Measurements from ENCODE around the gene CREM. TPM values are rescaled to one million over a fixed set of nuclear protein-coding genes. Genes with fewer than 3 reads are reported as not detected.

CREM gene
- total and polyA plus RNA-seq, 2 experiments from 2014 or later: 40.9 to 43.8 TPM

DNA sequence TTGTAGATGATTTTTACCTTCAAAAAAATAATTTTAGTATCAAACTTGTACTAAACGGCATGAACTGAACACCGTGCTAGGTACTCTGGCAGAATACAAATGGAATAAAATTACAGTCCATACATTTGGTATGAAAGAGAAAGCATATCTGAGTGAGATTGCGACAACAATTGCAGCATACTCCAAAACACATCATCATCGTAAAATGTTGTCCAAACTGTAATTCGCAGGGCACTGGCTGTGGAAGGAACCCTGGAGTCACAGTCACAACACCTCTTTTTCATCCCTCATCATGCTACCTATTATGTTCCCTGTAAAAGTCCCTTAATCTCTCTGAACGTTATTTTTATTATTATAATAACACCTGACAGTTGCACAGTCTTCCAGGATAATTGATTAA lies 13.5 kb downstream of the CREM start:
- Mint-ChIP-seq H3K27me3 (ENCODE audit: insufficient read depth, low read depth, poor library complexity) (no peaks in the 10 kb centered on the region), H3K4me3 (no peak overlapping the region), H3K27ac (no peak overlapping the region), H3K4me1 (no peaks in the 10 kb centered on the region), H3K9me3 (no peaks in the 10 kb centered on the region), H3K36me3 (ENCODE audit: low read depth) (no peaks in the 10 kb centered on the region)
- no peaks in the 10 kb centered on the region for H3K36me3 ChIP-seq (ENCODE audit: insufficient read depth)
- H3K4me2 ChIP-seq: no peak overlapping the region
- no peak overlapping the region for H3K27ac ChIP-seq (ENCODE audit: low read depth)
- ATAC-seq (no peak), DNase-seq (ENCODE audit: low spot score) (no peak)
- TF ChIP-seq EZH2phosphoT487 (IDR thresholded peaks at IDR 0.05; ENCODE audit: unreplicated experiment) (no peak), STAT1 (IDR thresholded peaks at IDR 0.05; ENCODE audit: unreplicated experiment) (no peak), CREB1 (CRISPR knock-in tag; IDR thresholded peaks at IDR 0.05; ENCODE audit: low read depth) (no peak), NANOG (IDR thresholded peaks at IDR 0.05; ENCODE audit: borderline replicate concordance) (no peak), REST (IDR thresholded peaks at IDR 0.05; ENCODE audit: unreplicated experiment) (no peak)
- TF ChIP-seq, protein P1, sequence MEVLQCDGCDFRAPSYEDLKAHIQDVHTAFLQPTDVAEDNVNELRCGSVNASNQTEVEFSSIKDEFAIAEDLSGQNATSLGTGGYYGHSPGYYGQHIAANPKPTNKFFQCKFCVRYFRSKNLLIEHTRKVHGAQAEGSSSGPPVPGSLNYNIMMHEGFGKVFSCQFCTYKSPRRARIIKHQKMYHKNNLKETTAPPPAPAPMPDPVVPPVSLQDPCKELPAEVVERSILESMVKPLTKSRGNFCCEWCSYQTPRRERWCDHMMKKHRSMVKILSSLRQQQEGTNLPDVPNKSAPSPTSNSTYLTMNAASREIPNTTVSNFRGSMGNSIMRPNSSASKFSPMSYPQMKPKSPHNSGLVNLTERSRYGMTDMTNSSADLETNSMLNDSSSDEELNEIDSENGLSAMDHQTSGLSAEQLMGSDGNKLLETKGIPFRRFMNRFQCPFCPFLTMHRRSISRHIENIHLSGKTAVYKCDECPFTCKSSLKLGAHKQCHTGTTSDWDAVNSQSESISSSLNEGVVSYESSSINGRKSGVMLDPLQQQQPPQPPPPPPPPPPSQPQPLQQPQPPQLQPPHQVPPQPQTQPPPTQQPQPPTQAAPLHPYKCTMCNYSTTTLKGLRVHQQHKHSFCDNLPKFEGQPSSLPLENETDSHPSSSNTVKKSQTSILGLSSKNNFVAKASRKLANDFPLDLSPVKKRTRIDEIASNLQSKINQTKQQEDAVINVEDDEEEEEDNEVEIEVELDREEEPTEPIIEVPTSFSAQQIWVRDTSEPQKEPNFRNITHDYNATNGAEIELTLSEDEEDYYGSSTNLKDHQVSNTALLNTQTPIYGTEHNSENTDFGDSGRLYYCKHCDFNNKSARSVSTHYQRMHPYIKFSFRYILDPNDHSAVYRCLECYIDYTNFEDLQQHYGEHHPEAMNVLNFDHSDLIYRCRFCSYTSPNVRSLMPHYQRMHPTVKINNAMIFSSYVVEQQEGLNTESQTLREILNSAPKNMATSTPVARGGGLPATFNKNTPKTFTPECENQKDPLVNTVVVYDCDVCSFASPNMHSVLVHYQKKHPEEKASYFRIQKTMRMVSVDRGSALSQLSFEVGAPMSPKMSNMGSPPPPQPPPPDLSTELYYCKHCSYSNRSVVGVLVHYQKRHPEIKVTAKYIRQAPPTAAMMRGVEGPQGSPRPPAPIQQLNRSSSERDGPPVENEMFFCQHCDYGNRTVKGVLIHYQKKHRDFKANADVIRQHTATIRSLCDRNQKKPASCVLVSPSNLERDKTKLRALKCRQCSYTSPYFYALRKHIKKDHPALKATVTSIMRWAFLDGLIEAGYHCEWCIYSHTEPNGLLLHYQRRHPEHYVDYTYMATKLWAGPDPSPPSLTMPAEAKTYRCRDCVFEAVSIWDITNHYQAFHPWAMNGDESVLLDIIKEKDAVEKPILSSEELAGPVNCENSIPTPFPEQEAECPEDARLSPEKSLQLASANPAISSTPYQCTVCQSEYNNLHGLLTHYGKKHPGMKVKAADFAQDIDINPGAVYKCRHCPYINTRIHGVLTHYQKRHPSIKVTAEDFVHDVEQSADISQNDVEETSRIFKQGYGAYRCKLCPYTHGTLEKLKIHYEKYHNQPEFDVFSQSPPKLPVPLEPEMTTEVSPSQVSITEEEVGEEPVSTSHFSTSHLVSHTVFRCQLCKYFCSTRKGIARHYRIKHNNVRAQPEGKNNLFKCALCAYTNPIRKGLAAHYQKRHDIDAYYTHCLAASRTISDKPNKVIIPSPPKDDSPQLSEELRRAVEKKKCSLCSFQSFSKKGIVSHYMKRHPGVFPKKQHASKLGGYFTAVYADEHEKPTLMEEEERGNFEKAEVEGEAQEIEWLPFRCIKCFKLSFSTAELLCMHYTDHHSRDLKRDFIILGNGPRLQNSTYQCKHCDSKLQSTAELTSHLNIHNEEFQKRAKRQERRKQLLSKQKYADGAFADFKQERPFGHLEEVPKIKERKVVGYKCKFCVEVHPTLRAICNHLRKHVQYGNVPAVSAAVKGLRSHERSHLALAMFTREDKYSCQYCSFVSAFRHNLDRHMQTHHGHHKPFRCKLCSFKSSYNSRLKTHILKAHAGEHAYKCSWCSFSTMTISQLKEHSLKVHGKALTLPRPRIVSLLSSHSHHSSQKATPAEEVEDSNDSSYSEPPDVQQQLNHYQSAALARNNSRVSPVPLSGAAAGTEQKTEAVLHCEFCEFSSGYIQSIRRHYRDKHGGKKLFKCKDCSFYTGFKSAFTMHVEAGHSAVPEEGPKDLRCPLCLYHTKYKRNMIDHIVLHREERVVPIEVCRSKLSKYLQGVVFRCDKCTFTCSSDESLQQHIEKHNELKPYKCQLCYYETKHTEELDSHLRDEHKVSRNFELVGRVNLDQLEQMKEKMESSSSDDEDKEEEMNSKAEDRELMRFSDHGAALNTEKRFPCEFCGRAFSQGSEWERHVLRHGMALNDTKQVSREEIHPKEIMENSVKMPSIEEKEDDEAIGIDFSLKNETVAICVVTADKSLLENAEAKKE (CRISPR knock-in tag; IDR thresholded peaks at IDR 0.05): no peak
- peaks cover 4% of the 10 kb centered on the region; the same call in 1 of the 2 replicates for H3K9me2 ChIP-seq (ENCODE audit: insufficient read depth)
- peaks cover 18% of the 10 kb centered on the region; the same call in 1 of the 2 replicates for H3K79me2 ChIP-seq (replicated peaks; ENCODE audit: insufficient read depth)
- no peaks in the 10 kb centered on the region for H3F3A ChIP-seq (replicated peaks; ENCODE audit: low read depth)
- no peaks in the 10 kb centered on the region for H3K4me1 ChIP-seq (ENCODE audit: insufficient read depth)
- no peaks in the 10 kb centered on the region for H4K20me1 ChIP-seq (replicated peaks; ENCODE audit: insufficient read depth)
- H3K27me3 ChIP-seq (ENCODE audit: insufficient read depth): no peaks in the 10 kb centered on the region
- no peak overlapping the region for H3K4me3 ChIP-seq
- H2AFZ ChIP-seq: no peak overlapping the region

Data from GM23338 (cell line).